Adipocyte (in vitro differentiated cells): ENCODE data around the gene NAT9.
A peak's percentile ranks its signal among the peaks of the same experiment; 100 is the strongest.

Source experiments
- DNase-seq: peaks from one replicate; pipeline ENCODE4 v3.0.0-alpha.2; 2015; ENCODE audit warnings: low read depth
- H3K27me3 ChIP-seq: replicated peaks from 2 replicates; pipeline ENCODE4 v1.7.0; 2013; ENCODE audit warnings: mild to moderate bottlenecking, low read length, moderate library complexity; ENCODE audit not compliant: control insufficient read depth, insufficient read depth
- H3K36me3 ChIP-seq: 2 replicates; pipeline ENCODE4 v1.7.0; 2013; ENCODE audit warnings: low read length, mild to moderate bottlenecking, moderate library complexity; ENCODE audit not compliant: control insufficient read depth, insufficient read depth, severe bottlenecking
- H3K4me1 ChIP-seq: 2 replicates; pipeline ENCODE4 v1.7.0; 2013; ENCODE audit warnings: mild to moderate bottlenecking, low read length, moderate library complexity; ENCODE audit not compliant: control insufficient read depth, insufficient read depth
- H3K4me3 ChIP-seq: 2 replicates; pipeline ENCODE4 v1.7.0; 2013; ENCODE audit warnings: mild to moderate bottlenecking, low read length, moderate library complexity
- H3K9ac ChIP-seq: 2 replicates; pipeline ENCODE4 v1.7.0; 2013; ENCODE audit warnings: mild to moderate bottlenecking, low read length, moderate library complexity
- H3K9me3 ChIP-seq: 2 replicates; pipeline ENCODE4 v1.7.0; 2013; ENCODE audit warnings: mild to moderate bottlenecking, low read length, moderate library complexity; ENCODE audit not compliant: control insufficient read depth

The NAT9 gene

GRCh38 chr17:74757931-74758847, 18.0 kb downstream of the NAT9 start:
- Histone ChIP-seq H3K9ac (no peak overlapping the region), H3K4me3 (no peak overlapping the region), H3K4me1 (peaks cover 10% of the 10 kb centered on the region), H3K9me3 (no peaks in the 10 kb centered on the region), H3K27me3 (no peaks in the 10 kb centered on the region), H3K36me3 (no peaks in the 10 kb centered on the region)
- no peak for DNase-seq

DNA sequence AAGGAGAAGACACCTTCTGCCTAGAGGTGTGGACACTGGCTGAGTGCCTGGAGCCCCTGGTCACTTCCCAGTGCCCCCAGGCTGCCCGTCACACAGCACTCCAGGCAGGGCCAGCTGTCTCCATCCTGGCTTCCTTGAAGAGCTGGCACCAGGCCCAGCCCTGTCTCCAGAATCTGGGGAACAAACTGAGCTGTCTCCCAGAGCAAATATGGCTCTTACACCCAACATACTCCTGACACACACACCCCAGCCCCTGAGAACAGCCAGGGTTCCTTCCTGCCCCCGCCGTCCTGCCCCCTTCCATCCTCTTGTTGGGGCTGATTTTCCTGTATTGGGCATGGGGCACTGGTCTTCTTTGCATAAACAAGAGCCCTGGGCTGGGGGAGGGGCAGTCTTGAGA, 18.6 kb downstream of the NAT9 start:
- DNase-seq = no peak
- Histone ChIP-seq H3K27me3 (no peaks in the 10 kb centered on the region), H3K9ac (no peak overlapping the region), H3K9me3 (no peaks in the 10 kb centered on the region), H3K4me1 (peaks cover 10% of the 10 kb centered on the region), H3K36me3 (no peaks in the 10 kb centered on the region), H3K4me3 (no peak overlapping the region)

- Histone ChIP-seq H3K9me3 (no peaks in the 10 kb centered on the region), H3K27me3 (no peaks in the 10 kb centered on the region), H3K4me1 (peaks cover 10% of the 10 kb centered on the region), H3K9ac (no peak overlapping the region), H3K36me3 (no peaks in the 10 kb centered on the region), H3K4me3 (no peak overlapping the region)
- DNase-seq = no peak
Measured at GRCh38 chr17:74756891-74757290, 19.3 kb downstream of the NAT9 start.

DNA sequence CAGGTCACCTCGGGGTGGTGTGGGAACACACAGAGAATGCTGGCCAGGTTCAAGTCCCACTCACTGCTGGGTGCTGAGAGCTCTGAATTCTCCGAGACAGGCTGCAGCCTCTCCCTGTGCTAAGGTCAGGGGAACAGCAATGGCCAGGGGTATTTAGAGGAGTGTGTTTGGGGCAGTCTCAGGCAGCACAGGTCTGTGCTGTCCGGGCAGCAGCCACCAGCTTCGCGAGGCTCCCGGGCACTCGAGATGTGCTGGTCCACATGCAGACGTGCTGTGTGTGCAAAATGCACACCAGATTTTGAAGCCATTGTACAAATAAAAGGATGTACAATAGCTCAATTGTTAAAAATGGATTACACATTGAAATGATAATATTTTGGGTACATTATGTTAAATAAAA, 20.6 kb downstream of the NAT9 start:
- H3K36me3 ChIP-seq = no peaks in the 10 kb centered on the region
- H3K4me3 ChIP-seq = no peak overlapping the region
- H3K4me1 ChIP-seq = peaks cover 7% of the 10 kb centered on the region
- DNase-seq = no peak
- H3K9ac ChIP-seq = no peak overlapping the region
- no peaks in the 10 kb centered on the region for H3K9me3 ChIP-seq
- H3K27me3 ChIP-seq = no peaks in the 10 kb centered on the region

DNA sequence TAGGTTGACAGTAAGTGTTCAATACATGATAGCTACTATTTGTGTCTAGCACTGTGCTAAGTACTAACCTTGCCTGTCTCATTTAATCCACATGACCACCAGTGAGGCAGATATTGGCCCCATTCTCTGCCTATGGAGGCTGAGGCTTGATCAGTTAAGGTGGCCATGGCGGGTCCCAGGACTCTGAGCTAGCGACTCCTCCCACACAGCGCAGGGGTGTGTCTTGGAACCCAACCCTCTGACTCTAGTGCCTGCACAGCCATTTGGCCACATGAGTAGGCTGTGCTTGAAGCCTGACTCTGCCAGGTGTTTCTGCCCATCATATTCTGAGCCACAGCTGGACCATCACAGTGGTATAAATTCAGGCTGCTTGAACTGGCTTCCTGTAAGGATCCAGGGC, 21.3 kb downstream of the NAT9 start:
- Histone ChIP-seq H3K27me3 (no peaks in the 10 kb centered on the region), H3K9me3 (no peaks in the 10 kb centered on the region), H3K36me3 (no peaks in the 10 kb centered on the region), H3K9ac (no peak overlapping the region), H3K4me3 (no peak overlapping the region), H3K4me1 (peaks cover 9% of the 10 kb centered on the region)
- DNase-seq = no peak

DNA sequence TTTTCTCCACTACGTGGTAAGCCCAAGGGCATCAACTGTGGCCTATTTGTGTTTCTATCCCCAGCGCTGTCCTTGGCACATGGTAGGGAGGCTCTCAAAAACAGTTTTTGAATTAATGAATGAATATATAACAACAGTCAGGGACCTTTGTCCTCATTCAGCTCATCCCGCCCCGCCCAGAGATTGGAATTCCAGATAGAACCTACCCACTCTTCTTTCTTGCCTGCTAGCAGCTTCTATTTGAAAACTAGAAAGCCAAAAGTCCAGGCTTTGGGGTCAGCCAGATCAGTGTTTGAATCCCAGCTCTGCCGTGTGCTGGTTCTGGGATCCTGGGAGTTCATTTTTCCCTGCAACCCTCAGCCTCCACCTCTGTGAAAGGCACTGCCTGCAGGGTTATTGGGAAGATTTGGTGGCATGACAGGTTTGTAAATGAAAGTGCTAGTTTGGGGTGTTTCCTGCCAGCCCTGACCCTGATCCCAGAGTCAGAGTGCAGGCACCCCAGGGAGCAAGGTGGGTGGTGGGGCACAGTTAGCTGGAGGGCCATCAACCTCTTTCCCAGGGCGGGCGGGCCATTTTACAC, 23.2 kb downstream of the NAT9 start:
- Histone ChIP-seq H3K4me3 (no peak overlapping the region), H3K4me1 (peaks cover 5% of the 10 kb centered on the region), H3K27me3 (no peaks in the 10 kb centered on the region), H3K9ac (no peak overlapping the region), H3K9me3 (no peaks in the 10 kb centered on the region), H3K36me3 (no peaks in the 10 kb centered on the region)
- no peak for DNase-seq

- no peaks in the 10 kb centered on the region for H3K9me3 ChIP-seq
- H3K27me3 ChIP-seq = no peaks in the 10 kb centered on the region
- peaks cover 5% of the 10 kb centered on the region for H3K4me1 ChIP-seq
- H3K36me3 ChIP-seq = no peaks in the 10 kb centered on the region
- no peak overlapping the region for H3K9ac ChIP-seq
- no peak for DNase-seq
- H3K4me3 ChIP-seq = no peak overlapping the region
Measured at GRCh38 chr17:74752415-74752814, 23.7 kb downstream of the NAT9 start.

- Histone ChIP-seq H3K36me3 (no peaks in the 10 kb centered on the region), H3K4me3 (no peak overlapping the region), H3K27me3 (no peaks in the 10 kb centered on the region), H3K9me3 (no peaks in the 10 kb centered on the region), H3K4me1 (peaks cover 5% of the 10 kb centered on the region), H3K9ac (no peak overlapping the region)
- no peak for DNase-seq
Measured at GRCh38 chr17:74750327-74751069, 25.6 kb downstream of the NAT9 start.

DNA sequence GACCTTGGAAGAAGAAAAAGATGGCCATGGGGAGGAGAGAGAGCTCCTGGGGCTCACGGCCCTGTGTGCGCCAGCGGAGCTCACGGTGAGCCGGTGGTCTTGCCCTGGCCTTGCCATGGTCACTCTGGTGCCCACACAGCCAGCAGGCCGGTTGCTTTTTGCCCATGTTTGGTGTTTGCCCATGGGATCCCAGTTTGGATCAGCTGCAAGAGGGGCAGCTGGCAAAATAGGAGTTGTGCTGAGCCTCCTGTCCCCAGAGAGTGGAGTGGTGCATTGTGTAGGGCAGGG, 26.2 kb downstream of the NAT9 start:
- no peak overlapping the region for H3K9ac ChIP-seq
- H3K4me1 ChIP-seq = peaks cover 5% of the 10 kb centered on the region
- peak overlapping the region; percentile 90 for H3K4me3 ChIP-seq
- no peaks in the 10 kb centered on the region for H3K27me3 ChIP-seq
- no peak for DNase-seq
- H3K36me3 ChIP-seq = no peaks in the 10 kb centered on the region
- no peaks in the 10 kb centered on the region for H3K9me3 ChIP-seq

GRCh38 chr17:74749279-74750038, 26.7 kb downstream of the NAT9 start:
- Histone ChIP-seq H3K9ac (peak overlapping the region; percentile 83), H3K4me3 (peak overlapping the region; percentile 90), H3K4me1 (peaks cover 5% of the 10 kb centered on the region), H3K36me3 (no peaks in the 10 kb centered on the region), H3K27me3 (peaks cover under 1% of the 10 kb centered on the region), H3K9me3 (no peaks in the 10 kb centered on the region)
- DNase-seq = peak; percentile 24
